ENCODE data around the gene IL17RC.

The IL17RC gene

DNA sequence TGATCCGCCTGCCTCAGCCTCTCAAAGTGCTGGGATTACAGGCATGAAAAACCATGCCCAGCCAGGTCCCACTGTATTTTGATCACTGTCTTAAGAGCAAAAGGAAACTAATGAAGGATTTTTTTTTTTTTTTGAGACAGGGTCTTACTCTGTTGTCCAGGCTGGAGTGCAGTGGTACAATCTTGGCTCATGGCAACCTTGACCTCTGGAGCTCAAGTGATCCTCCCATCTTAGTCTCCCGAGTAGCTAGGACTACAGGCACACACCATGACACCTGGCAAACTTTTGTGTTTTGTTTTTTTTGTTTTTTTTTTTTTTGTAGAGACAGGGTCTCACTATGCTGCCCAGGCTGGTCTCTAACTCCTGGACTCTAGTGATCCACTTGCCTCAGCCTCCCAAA, 63.4 kb downstream of the IL17RC start:
- TF ChIP-seq, protein P1, sequence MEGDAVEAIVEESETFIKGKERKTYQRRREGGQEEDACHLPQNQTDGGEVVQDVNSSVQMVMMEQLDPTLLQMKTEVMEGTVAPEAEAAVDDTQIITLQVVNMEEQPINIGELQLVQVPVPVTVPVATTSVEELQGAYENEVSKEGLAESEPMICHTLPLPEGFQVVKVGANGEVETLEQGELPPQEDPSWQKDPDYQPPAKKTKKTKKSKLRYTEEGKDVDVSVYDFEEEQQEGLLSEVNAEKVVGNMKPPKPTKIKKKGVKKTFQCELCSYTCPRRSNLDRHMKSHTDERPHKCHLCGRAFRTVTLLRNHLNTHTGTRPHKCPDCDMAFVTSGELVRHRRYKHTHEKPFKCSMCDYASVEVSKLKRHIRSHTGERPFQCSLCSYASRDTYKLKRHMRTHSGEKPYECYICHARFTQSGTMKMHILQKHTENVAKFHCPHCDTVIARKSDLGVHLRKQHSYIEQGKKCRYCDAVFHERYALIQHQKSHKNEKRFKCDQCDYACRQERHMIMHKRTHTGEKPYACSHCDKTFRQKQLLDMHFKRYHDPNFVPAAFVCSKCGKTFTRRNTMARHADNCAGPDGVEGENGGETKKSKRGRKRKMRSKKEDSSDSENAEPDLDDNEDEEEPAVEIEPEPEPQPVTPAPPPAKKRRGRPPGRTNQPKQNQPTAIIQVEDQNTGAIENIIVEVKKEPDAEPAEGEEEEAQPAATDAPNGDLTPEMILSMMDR (IDR thresholded peaks at IDR 0.05; ENCODE audit: extremely low read depth, missing control alignments) = no peak
- no peak for DNase-seq (ENCODE audit: low spot score)
